VCaP (cell line): ENCODE results near the gene PHF21A.

ENCODE experiments used
- H3K27ac ChIP-seq: fragments of 450-650 bp; 2 replicates; pipeline ENCODE4 v1.5.1; 2017
- CTCF ChIP-seq: fragments of 450-650 bp; conservative IDR thresholded peaks from 2 replicates; pipeline ENCODE4 v1.5.1; 2017; ENCODE audit warnings: mild to moderate bottlenecking, moderate library complexity

Gene PHF21A

GRCh38 chr11:45945397-45945999 lies 175.8 kb downstream of the PHF21A start:
- H3K27ac ChIP-seq = no peak overlapping the region
- no peak for TF ChIP-seq CTCF

DNA sequence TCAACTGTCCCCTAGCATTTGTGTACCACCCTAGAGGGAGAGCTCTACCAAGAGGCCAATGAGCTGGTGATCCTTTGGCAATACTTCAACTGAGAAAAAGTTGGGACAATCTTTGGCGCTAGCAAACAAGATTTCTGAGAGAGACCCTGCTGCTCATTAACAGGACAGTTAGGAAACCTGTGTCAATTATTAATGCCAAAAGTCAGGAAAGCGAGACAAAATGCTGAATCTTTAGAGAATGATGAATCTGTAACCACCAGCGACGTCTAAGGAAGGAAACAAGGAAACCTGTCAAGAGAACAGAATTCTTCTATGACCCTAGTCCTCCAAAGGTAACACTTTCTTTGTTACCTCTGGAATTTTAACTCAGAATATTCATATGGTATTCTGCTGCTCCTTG lies 178.9 kb downstream of the PHF21A start:
- no peak for TF ChIP-seq CTCF
- H3K27ac ChIP-seq = no peak overlapping the region

DNA sequence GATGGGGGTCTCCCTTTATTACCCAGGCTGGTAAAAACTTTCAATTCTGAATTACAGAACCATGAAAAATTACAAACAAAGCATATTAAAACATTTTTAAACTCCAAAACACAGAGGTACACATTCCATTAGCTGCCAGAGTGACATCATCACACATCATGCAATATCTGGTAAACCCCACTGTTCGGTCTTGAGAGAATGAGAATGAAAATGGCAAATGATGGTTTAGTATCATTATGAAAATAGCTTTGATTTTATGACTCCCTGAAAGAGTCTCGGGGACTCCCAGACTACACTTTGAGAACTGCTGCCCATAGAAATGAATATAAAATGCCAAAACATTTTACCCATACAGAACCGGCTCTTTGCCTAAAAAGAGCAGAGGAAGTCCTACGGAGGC lies 180.0 kb downstream of the PHF21A start:
- H3K27ac ChIP-seq = no peak overlapping the region
- TF ChIP-seq CTCF = no peak

- peak overlapping the region; percentile 20; the same call in 1 of the 2 replicates for H3K27ac ChIP-seq
- no peak for TF ChIP-seq CTCF
Measured at GRCh38 chr11:45939836-45940235, 181.4 kb downstream of the PHF21A start.

DNA sequence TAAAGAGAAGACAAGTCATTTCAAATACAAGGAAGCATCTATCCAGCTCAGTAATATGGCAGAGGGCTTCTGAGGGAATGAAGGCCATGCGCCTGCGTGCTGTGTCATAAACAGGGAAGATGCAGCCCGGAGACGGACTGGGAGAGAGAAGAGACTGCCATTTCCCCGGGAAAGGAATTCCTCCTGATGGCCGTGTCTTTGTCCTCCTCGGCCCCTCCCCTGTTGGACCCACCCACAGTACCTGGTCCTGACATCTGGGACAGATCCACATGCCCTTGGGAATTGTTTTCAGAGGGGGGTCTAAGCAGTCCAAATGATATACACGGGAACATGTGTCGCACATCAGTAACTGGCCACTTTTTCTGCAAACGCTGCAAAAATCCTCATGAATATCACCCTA lies 183.3 kb downstream of the PHF21A start:
- no peak overlapping the region for H3K27ac ChIP-seq
- TF ChIP-seq CTCF = no peak

GRCh38 chr11:45936511-45937054 lies 184.7 kb downstream of the PHF21A start:
- no peak overlapping the region; the same call in 1 of the 2 replicates for H3K27ac ChIP-seq

More at GRCh38 chr11:45936511-45937054, 184.7 kb downstream of the PHF21A start:
- no peak for TF ChIP-seq CTCF
